SIG-M5 treated with dmso at 0.1 percent for 504 hours (cell line): ENCODE measurements around the gene SPAG5.

ENCODE experiments used
- DNase-seq: peaks from one replicate; lab custom pipeline; 2025; ENCODE audit not compliant: unreplicated experiment; lab: John Stamatoyannopoulos, UW

Gene SPAG5

GRCh38 chr17:28572259-28573039 lies 26.4 kb downstream of the SPAG5 start:
- DNase-seq: no peak

- DNase-seq: peak; percentile 96
These were observed 27.3 kb downstream of the SPAG5 start, which contains the start of gene PIGS for GRCh38 chr17:28571361-28572122. PIGS (minus strand) TSS chr17:28571524; CDS start chr17:28571496, 28 bp downstream.

GRCh38 chr17:28570716-28571360 lies 28.0 kb downstream of the SPAG5 start:
- peak; percentile 49 for DNase-seq

- no peak for DNase-seq
These were observed 29.4 kb downstream of the SPAG5 start for GRCh38 chr17:28569446-28569845.

GRCh38 chr17:28567604-28568003 lies 31.2 kb downstream of the SPAG5 start:
- DNase-seq: peak; percentile 88

- no peak for DNase-seq
These were observed 35.4 kb downstream of the SPAG5 start for GRCh38 chr17:28563475-28563874.

- DNase-seq: no peak
These were observed 43.8 kb downstream of the SPAG5 start for GRCh38 chr17:28555022-28555421.

- DNase-seq: no peak
These were observed 44.3 kb downstream of the SPAG5 start for GRCh38 chr17:28554565-28554964.

- DNase-seq: no peak
These were observed 45.8 kb downstream of the SPAG5 start for GRCh38 chr17:28553000-28553505.

- DNase-seq: peak; percentile 63
These were observed 46.4 kb downstream of the SPAG5 start, which contains the start of gene UNC119 for GRCh38 chr17:28552176-28552999. UNC119 (minus strand) TSS chr17:28552624; CDS start chr17:28552557, 67 bp downstream.

- DNase-seq: no peak
These were observed 47.2 kb downstream of the SPAG5 start for GRCh38 chr17:28551421-28552175.

GRCh38 chr17:28550858-28551257 lies 48.0 kb downstream of the SPAG5 start:
- DNase-seq: no peak

- DNase-seq: peak; percentile 66
These were observed 49.3 kb downstream of the SPAG5 start for GRCh38 chr17:28549236-28550132.

GRCh38 chr17:28548417-28549130 lies 50.3 kb downstream of the SPAG5 start:
- no peak for DNase-seq

GRCh38 chr17:28547623-28548416 lies 51.0 kb downstream of the SPAG5 start:
- peak; percentile 70 for DNase-seq

GRCh38 chr17:28547096-28547622 lies 51.7 kb downstream of the SPAG5 start:
- DNase-seq: no peak

- DNase-seq: no peak
These were observed 52.9 kb downstream of the SPAG5 start for GRCh38 chr17:28545787-28546415.
